ENCODE results near the gene CD4.

CD4 gene

GRCh38 chr12:6851921-6852650, 62.8 kb downstream of the CD4 start, which contains the start of gene USP5 (continued):
- TF ChIP-seq ZSCAN4 (tag by site-specific recombination; IDR thresholded peaks at IDR 0.05) (peak; percentile 60; the same call in 1 of the 2 replicates), ZNF350 (tag by site-specific recombination; IDR thresholded peaks at IDR 0.05) (no peak), PRDM4 (tag by site-specific recombination; IDR thresholded peaks at IDR 0.05) (no peak), KLF8 (tag by site-specific recombination; IDR thresholded peaks at IDR 0.05) (peak; percentile 99), ZBTB17 (tag by site-specific recombination; IDR thresholded peaks at IDR 0.05) (peak; percentile 99), ZNF501 (tag by site-specific recombination; IDR thresholded peaks at IDR 0.05) (peak; percentile 55; the same call in 1 of the 2 replicates), WT1 (tag by site-specific recombination; IDR thresholded peaks at IDR 0.05) (peak; percentile 95), KLF17 (tag by site-specific recombination; IDR thresholded peaks at IDR 0.05) (peak; percentile 83), PRDM10 (tag by site-specific recombination; IDR thresholded peaks at IDR 0.05) (peak; percentile 29; the same call in 1 of the 2 replicates), ZNF394 (tag by site-specific recombination; IDR thresholded peaks at IDR 0.05; ENCODE audit: borderline replicate concordance) (peak; percentile 97), ZBTB48 (tag by site-specific recombination; IDR thresholded peaks at IDR 0.05) (peak; percentile 66), ZNF423 (tag by site-specific recombination; IDR thresholded peaks at IDR 0.05) (no peak), KLF1 (tag by site-specific recombination; IDR thresholded peaks at IDR 0.05) (peak; percentile 75), ZNF645 (tag by site-specific recombination; IDR thresholded peaks at IDR 0.05) (no peak), ZBTB44 (tag by site-specific recombination; IDR thresholded peaks at IDR 0.05) (peak; percentile 36; the same call in 1 of the 2 replicates), ZBTB6 (tag by site-specific recombination; IDR thresholded peaks at IDR 0.05) (peak; percentile 56), ZBTB7A (tag by site-specific recombination; IDR thresholded peaks at IDR 0.05; ENCODE audit: low read depth) (0 out of 2 replicates have a peak, but pooled peaks have one; percentile 45), CTCF (tag by site-specific recombination; IDR thresholded peaks at IDR 0.05) (peak; percentile 70), ZNF302 (tag by site-specific recombination; IDR thresholded peaks at IDR 0.05; ENCODE audit: low read depth) (no peak), ZNF600 (tag by site-specific recombination; IDR thresholded peaks at IDR 0.05) (no peak), BCL11A (tag by site-specific recombination; IDR thresholded peaks at IDR 0.05; ENCODE audit: low read depth) (no peak), SCRT1 (tag by site-specific recombination; IDR thresholded peaks at IDR 0.05; ENCODE audit: borderline replicate concordance) (no peak), ZNF391 (tag by site-specific recombination; IDR thresholded peaks at IDR 0.05; ENCODE audit: borderline replicate concordance, low read depth) (0 out of 2 replicates have a peak, but pooled peaks have one; percentile 68)
